Stomach (tissue), 19 donors: Measurements from ENCODE around the gene MACO1. TPM values are rescaled to one million over a fixed set of nuclear protein-coding genes. Genes with fewer than 3 reads are reported as not detected.
"Not testable (repeated sequence)": the region's sequence is repeated elsewhere in the genome, so short reads cannot be mapped to it uniquely, and the experiment has no call there.

Source experiments
- DNase-seq, 2 donors: peaks; one replicate each; pipeline versions ENCODE4 v3.0.0 to v3.0.0-alpha.2; 2013 to 2019
- H3K27ac ChIP-seq, 5 donors: fragments of 200-600 bp in 4 of 5; sonication (generic) in 4 of 5; one replicate each; pipeline ENCODE4 v1.5.1; 2013 to 2019; ENCODE audit warnings: mild to moderate bottlenecking in 1 of 5, moderate library complexity in 1 of 5
- H3K27me3 ChIP-seq, 3 donors: fragments of 200-600 bp; sonication (generic); one replicate each; pipeline ENCODE4 v1.5.1; 2017 to 2019; ENCODE audit warnings: mixed run types in 1 of 3
- H3K36me3 ChIP-seq, 4 donors: fragments of 200-600 bp; sonication (generic); 1 replicate in 3 of 4; 2 replicates in 1 of 4; pipeline ENCODE4 v1.5.1; 2016 to 2019
- H3K4me1 ChIP-seq, 4 donors: fragments of 200-600 bp; sonication (generic); one replicate each; pipeline ENCODE4 v1.5.1; 2016 to 2019
- H3K4me3 ChIP-seq, 4 donors: fragments of 200-600 bp; sonication (generic) in 3 of 4; one replicate each; pipeline ENCODE4 v1.5.1; 2016 to 2019; ENCODE audit warnings: mild to moderate bottlenecking in 1 of 4
- H3K9me3 ChIP-seq, 4 donors: fragments of 200-600 bp; sonication (generic); one replicate each; pipeline ENCODE4 v1.5.1; 2016 to 2019
- EP300 ChIP-seq: sonication (generic); formaldehyde crosslinking; IDR thresholded peaks from one replicate; pipeline ENCODE4 v1.6.1; 2017; ENCODE audit warnings: antibody characterized with exemption
- POLR2A ChIP-seq, 4 donors: fragments of 450-650 bp; IDR thresholded peaks; one replicate each; pipeline ENCODE4 v1.6.1; 2016; ENCODE audit warnings: antibody characterized with exemption in 4 of 4, control low read depth in 2 of 4, mild to moderate bottlenecking in 1 of 4, moderate library complexity in 1 of 4
- POLR2AphosphoS5 ChIP-seq, 3 donors: sonication (generic); formaldehyde crosslinking; IDR thresholded peaks; one replicate each; pipeline ENCODE4 v1.6.1; 2016; ENCODE audit warnings: antibody characterized with exemption in 3 of 3
- WGBS, 5 donors: extraction: QIAGEN DNeasy Blood & Tissue Kit in 3 of 5; methylation state at CpG; one replicate each; pipeline versions ENCODE4 v1.1.5 to v1.1.7; 2013 to 2018; 5-methylcytosine and 5-hydroxymethylcytosine counted together
- intact Hi-C: fragments of 100-400 bp; cut with DNase I; formaldehyde crosslinking; loops from one replicate; pipeline ENCODE4 v1.15.1; 2023; ENCODE audit warnings: low total_unique reads
- long read RNA-seq, 10 donors: transcript quantifications; one replicate each; lab custom pipeline, GENCODE V29; 2026
- polyA plus RNA-seq, 3 donors: library from polyadenylated mRNA; stranded (reverse); fragments of 200-250 nt; gene quantifications; one replicate each; pipeline ENCODE4 v1.2.3, GENCODE V29; 2013
- total RNA-seq, 5 donors: library from RNA; depleted of rRNA; stranded (reverse); fragments of >200 nt; gene quantifications; one replicate each; pipeline versions ENCODE4 v1.1.0 to v1.2.3, GENCODE V29; 2014 to 2016
- TF ChIP-seq, protein P1 (sequence below), 7 experiments: fragments of 450-650 bp in 4 of 7; fragments of 200-600 bp in 3 of 7; sonication (generic) in 3 of 7; IDR thresholded peaks; one replicate each; pipeline ENCODE4 v1.5.1; 2016 to 2019; ENCODE audit warnings: antibody characterized with exemption in 7 of 7, control low read depth in 2 of 7, mild to moderate bottlenecking in 1 of 7
- donor health status: healthy with polysubstance abuse.
- donor health status: Bipolar disorder and iron deficiency.
- donor health status: healthy.

MACO1 gene, protein sequence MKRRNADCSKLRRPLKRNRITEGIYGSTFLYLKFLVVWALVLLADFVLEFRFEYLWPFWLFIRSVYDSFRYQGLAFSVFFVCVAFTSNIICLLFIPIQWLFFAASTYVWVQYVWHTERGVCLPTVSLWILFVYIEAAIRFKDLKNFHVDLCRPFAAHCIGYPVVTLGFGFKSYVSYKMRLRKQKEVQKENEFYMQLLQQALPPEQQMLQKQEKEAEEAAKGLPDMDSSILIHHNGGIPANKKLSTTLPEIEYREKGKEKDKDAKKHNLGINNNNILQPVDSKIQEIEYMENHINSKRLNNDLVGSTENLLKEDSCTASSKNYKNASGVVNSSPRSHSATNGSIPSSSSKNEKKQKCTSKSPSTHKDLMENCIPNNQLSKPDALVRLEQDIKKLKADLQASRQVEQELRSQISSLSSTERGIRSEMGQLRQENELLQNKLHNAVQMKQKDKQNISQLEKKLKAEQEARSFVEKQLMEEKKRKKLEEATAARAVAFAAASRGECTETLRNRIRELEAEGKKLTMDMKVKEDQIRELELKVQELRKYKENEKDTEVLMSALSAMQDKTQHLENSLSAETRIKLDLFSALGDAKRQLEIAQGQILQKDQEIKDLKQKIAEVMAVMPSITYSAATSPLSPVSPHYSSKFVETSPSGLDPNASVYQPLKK
- total RNA-seq (10 to 100 TPM in 4 of 5 donors, 1 to 10 TPM in 1; 4.9 to 19.8 (median 14.8) TPM), polyA plus RNA-seq (1 to 10 TPM; 5.4 to 9.3 (median 5.7) TPM)
- long read RNA-seq, donor 1, partial matches to known transcripts: 0 of 1 reads
- long read RNA-seq, donor 1, other reads (novel, unspliced or antisense): 0 of 1 reads
- long read RNA-seq, donor 2, partial matches to known transcripts: 0 of 1 reads
- long read RNA-seq, donor 2, other reads (novel, unspliced or antisense): 0 of 1 reads
- long read RNA-seq, donor 3: 0 reads
- long read RNA-seq, donor 4: 0 reads
- long read RNA-seq, donor 5, partial matches to known transcripts: 0 of 3 reads
- long read RNA-seq, donor 5, other reads (novel, unspliced or antisense): 0 of 3 reads
- long read RNA-seq, donor 6: 0 reads
- long read RNA-seq, donor 7, partial matches to known transcripts: 5 of 5 reads
- long read RNA-seq, donor 7, other reads (novel, unspliced or antisense): 0 of 5 reads
- long read RNA-seq, donor 8, partial matches to known transcripts: 0 of 1 reads
- long read RNA-seq, donor 8, other reads (novel, unspliced or antisense): 0 of 1 reads
- long read RNA-seq, donor 9, partial matches to known transcripts: 0 of 1 reads
- long read RNA-seq, donor 9, other reads (novel, unspliced or antisense): 0 of 1 reads
- long read RNA-seq, donor 10, partial matches to known transcripts: 0 of 2 reads
- long read RNA-seq, donor 10, other reads (novel, unspliced or antisense): 0 of 2 reads

DNA sequence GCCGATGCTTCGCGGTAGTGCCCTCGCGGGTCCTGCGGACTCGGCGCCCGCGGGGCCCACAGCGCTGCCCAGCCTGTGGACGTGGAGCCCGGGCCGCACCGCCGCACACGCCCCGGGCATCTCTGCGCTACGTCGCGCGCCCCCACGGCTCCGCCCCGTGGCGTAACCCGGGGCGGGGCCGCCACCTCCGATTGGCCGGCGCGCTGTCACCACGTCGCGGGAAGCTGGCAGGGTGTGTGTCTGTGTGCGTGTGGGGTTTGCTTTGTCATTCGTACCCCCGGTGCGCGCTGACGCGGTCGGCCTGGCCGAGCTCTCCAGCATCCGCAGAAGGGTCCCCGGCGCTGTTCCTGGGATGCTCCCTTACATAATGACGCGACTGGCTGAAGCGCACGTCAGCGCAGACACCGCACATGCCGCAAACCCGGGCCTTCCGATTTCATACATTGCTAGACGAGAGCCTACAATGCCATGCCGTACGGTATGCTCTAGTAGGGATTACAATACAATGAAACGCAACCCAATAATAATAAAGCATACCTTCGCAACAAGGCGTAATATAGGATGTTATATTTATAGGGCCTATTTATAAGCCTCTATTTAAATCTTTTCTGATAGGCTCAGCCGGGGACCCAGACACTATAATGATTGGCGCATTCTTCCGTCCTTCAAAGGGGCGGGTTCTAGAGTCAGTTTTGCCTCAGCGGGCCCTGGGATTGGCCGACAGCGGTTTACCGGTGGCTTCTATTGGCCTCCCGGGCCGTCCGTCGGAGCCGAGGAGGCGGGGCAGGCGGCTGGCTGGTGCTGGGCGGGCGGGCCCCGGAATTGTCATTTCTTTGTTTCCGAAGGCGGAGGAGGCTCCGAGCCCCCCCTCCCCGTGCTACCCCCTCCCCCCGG, at the start of gene MACO1:
MACO1 (plus strand) TSS at position 825 of the 894 bp plus-strand sequence. CDS start 202 bp downstream, outside the sequence.
- TF ChIP-seq POLR2A (IDR thresholded peaks at IDR 0.05) (peak in 2 of 4 donors; percentile 72 to 77), POLR2AphosphoS5 (IDR thresholded peaks at IDR 0.05) (peak; percentile 2 to 94 (median 90)), EP300 (no peak)
- TF ChIP-seq, protein P1, sequence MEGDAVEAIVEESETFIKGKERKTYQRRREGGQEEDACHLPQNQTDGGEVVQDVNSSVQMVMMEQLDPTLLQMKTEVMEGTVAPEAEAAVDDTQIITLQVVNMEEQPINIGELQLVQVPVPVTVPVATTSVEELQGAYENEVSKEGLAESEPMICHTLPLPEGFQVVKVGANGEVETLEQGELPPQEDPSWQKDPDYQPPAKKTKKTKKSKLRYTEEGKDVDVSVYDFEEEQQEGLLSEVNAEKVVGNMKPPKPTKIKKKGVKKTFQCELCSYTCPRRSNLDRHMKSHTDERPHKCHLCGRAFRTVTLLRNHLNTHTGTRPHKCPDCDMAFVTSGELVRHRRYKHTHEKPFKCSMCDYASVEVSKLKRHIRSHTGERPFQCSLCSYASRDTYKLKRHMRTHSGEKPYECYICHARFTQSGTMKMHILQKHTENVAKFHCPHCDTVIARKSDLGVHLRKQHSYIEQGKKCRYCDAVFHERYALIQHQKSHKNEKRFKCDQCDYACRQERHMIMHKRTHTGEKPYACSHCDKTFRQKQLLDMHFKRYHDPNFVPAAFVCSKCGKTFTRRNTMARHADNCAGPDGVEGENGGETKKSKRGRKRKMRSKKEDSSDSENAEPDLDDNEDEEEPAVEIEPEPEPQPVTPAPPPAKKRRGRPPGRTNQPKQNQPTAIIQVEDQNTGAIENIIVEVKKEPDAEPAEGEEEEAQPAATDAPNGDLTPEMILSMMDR (IDR thresholded peaks at IDR 0.05): peak in 1 of 7 experiments; percentile 1
- intact Hi-C loops: no loop called here
- Histone ChIP-seq H3K27ac (peak within 1 kb of the TSS; percentile 96 to 99 (median 96)), H3K4me1 (peaks cover 24 to 46% (median 37%) of the 10 kb centered on the region in 4 donors), H3K36me3 (no peaks in the 10 kb centered on the region), H3K4me3 (peak within 1 kb of the TSS; percentile 92 to 95 (median 94)), H3K9me3 (no peaks in the 10 kb centered on the region), H3K27me3 (no peaks in the 10 kb centered on the region)
- DNase-seq: peak; percentile 97 to 98
- 0% methylated on average over 44 to 87 of the region's 87 CpGs for WGBS, 5 donors

DNA sequence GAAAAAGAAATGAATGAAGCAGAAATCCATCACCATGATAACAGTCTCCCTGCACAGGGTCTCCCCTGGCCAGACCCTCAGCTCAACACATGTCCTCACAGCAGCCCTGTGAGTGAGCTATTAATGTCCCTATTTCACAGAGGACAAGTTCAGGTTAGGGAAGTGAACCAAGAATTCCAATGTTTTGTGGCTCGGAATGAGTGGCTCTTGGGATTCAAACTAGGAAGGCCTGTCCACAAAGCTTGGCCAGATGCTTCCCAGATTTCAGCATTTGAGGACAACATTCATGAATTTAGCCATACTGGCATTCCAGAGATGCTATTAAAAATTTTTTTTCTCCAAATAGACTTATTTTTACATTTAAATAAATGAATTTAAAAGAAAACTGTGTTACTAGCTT, 48.2 kb upstream of the MACO1 start:
- not testable (repeated sequence) for H3K27ac ChIP-seq, H3K9me3 ChIP-seq
- 83 to 100% (median 91%) methylated on average over 1 of the region's 1 CpG for WGBS, 5 donors

DNA sequence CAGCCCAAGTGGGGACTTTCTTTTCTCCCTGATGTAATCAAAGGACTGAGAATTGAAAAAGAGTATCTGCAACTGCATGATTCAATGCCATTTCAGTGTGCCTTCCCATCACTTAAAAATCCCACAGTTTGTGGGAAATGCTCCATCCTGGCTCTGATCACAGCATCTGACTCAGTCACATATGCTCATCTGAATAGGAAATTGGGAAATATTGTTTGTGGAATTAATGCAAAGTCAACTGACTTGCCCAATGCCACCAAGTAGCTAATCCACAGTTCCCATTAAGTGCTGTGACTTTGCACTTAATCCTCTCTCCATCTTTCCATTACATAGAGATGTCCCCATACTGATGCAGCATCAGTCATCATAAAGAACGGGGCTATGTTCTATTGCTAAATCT, 47.6 kb upstream of the MACO1 start:
- H3K4me1 ChIP-seq, H3K4me3 ChIP-seq, H3K9me3 ChIP-seq, H3K27me3 ChIP-seq, DNase-seq, H3K27ac ChIP-seq, intact Hi-C loops, H3K36me3 ChIP-seq: not testable (repeated sequence)
- 79 to 100% (median 89%) methylated on average over 1 of the region's 1 CpG for whole genome bisulfite sequencing, 5 donors

More for the DNA sequence above, 48.2 kb upstream of the MACO1 start:
- H3K27me3 ChIP-seq, H3K4me3 ChIP-seq, H3K4me1 ChIP-seq, DNase-seq, H3K36me3 ChIP-seq, intact Hi-C loops: not testable (repeated sequence)

DNA sequence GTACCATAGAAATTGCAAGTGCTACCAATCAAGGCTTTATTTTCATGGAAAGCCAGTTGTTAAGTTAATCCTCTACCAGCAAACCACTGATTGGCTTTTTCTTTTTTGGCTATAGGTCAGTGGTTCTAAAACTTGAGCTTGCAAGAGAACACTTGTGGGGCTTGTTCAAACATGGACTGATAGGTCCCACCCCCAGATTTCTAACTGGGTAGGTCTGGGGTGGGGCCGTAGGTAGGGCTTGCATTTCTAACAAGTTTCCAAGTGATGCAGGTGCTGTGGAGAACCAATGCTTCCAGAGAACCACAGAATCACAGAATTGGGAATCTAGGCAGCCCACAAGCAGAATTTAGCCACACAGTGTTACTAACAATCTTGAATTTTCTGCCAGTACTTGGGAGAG, 46.8 kb upstream of the MACO1 start:
- WGBS, 5 donors: no CpG with 5 or more reads among the region's 1 CpG
- DNase-seq, H3K36me3 ChIP-seq, H3K4me1 ChIP-seq, H3K27ac ChIP-seq, H3K27me3 ChIP-seq, H3K9me3 ChIP-seq, H3K4me3 ChIP-seq, intact Hi-C loops: not testable (repeated sequence)

DNA sequence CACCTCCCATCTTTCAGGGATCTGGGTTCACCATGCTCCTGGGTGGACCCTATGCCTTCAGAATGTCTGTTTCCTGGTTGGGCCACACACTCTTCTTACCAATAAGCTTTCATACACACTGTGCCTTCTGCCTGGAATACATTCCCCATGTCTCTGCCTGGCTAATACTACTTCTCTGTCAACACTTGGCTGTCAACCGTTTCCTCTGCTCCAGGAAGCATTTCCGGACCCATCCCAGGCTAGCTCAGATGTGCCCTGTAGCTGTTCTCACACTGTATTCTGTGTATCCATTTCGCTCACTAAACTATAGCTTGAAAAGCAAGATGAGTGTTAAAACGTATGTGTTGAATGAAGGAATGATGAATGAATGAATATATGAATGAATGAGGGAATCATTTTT, 43.6 kb upstream of the MACO1 start:
- H3K27me3 ChIP-seq, H3K27ac ChIP-seq, H3K4me1 ChIP-seq, H3K4me3 ChIP-seq, H3K36me3 ChIP-seq, intact Hi-C loops, DNase-seq, H3K9me3 ChIP-seq: not testable (repeated sequence)
- WGBS, 5 donors: 74 to 78% (median 76%) methylated on average over 4 of the region's 4 CpGs

DNA sequence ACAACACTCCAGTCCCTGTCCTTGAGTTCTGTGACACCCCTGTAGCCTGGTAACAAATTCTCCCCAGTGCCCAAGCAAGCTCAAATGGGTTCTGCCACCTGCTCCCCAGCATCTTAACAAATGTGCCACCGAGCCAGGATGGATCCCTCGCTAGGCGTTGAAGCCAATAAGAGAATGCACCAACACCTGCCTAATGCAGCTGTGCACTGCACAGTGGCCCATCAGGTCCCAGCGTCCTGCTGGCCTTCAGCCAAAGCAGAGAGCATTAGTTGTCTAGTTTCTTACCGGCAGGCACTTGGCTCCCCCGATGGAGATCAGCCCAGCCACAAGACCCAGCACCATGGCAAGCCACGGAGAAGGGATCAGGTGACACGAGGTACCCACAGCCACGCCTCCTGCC, 42.0 kb upstream of the MACO1 start:
- DNase-seq, H3K36me3 ChIP-seq, H3K4me1 ChIP-seq, H3K9me3 ChIP-seq, intact Hi-C loops, H3K27me3 ChIP-seq, H3K27ac ChIP-seq, H3K4me3 ChIP-seq: not testable (repeated sequence)
- whole genome bisulfite sequencing, 5 donors: 61 to 71% (median 68%) methylated on average over 6 to 8 of the region's 9 CpGs

DNA sequence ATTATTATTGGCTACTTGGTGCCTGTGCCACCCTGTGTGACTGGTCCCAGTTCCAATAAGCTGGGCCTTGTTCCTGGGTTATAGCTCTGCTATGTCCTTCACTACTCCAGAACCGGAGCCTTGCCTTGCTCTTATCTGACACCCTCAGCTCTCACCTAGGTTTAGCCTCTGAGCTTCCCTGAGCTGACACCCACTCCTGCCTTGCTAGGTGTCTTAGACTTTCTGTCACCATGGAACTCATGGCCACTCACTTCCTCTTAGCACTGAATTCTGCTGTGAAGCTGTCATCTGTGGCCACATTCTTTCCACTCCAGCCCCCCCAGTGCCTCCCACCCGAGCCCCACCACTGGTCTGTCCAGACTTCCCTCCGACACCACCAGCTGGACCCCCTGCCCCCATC, 41.0 kb upstream of the MACO1 start:
- WGBS, 5 donors: 46 to 77% (median 59%) methylated on average over 3 of the region's 3 CpGs
- DNase-seq, H3K4me3 ChIP-seq, intact Hi-C loops, H3K36me3 ChIP-seq, H3K27ac ChIP-seq, H3K27me3 ChIP-seq, H3K9me3 ChIP-seq, H3K4me1 ChIP-seq: not testable (repeated sequence)
